HT-29 (cell line): ENCODE results near the gene RIN3. TPM values are rescaled to one million over a fixed set of nuclear protein-coding genes. Genes with fewer than 3 reads are reported as not detected.

ENCODE experiments used
- DNase-seq: peaks from one replicate; pipeline ENCODE4 v3.0.0-alpha.2; 2015; ENCODE audit warnings: low spot score
- total RNA-seq: library from RNA; depleted of rRNA; stranded (reverse); fragments of >200 nt; shearing (Covaris generic); gene quantifications from 2 replicates; pipeline ENCODE4 v1.2.3, GENCODE V29; 2014

The RIN3 gene
- total RNA-seq, 1 experiment from 2014 or later, result not detected

DNA sequence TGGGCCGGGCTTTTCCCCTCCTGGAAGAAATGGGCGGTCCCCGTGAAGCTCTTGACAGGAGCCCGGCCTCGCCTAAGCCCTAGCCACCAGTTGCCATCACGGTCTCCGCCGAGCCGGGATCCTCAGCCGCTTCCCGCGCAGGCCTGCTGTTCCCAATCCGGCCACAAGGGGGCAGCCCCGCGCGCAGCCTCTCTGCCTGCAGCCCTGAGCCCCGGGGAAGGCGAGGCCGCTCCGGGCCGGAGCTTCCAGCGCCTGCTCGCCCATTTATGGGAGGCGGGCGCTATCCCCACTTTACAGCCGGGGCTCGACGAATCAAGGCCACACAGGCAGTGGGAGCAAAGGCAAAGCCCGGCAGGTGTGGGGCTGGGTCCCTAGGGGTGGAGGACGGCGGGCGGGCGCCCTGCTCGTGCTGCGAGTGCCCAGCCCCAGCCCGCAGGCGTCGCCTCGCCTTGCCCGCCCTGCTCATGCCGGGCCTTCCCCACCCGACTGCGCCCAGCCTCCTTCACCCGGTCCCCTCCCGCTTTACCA lies 173.4 kb downstream of the RIN3 start:
- peak; percentile 71 for DNase-seq

GRCh38 chr14:92687681-92688433 lies 174.3 kb downstream of the RIN3 start:
- no peak for DNase-seq

- DNase-seq, result no peak
These were observed 175.1 kb downstream of the RIN3 start for GRCh38 chr14:92688434-92689375.

DNA sequence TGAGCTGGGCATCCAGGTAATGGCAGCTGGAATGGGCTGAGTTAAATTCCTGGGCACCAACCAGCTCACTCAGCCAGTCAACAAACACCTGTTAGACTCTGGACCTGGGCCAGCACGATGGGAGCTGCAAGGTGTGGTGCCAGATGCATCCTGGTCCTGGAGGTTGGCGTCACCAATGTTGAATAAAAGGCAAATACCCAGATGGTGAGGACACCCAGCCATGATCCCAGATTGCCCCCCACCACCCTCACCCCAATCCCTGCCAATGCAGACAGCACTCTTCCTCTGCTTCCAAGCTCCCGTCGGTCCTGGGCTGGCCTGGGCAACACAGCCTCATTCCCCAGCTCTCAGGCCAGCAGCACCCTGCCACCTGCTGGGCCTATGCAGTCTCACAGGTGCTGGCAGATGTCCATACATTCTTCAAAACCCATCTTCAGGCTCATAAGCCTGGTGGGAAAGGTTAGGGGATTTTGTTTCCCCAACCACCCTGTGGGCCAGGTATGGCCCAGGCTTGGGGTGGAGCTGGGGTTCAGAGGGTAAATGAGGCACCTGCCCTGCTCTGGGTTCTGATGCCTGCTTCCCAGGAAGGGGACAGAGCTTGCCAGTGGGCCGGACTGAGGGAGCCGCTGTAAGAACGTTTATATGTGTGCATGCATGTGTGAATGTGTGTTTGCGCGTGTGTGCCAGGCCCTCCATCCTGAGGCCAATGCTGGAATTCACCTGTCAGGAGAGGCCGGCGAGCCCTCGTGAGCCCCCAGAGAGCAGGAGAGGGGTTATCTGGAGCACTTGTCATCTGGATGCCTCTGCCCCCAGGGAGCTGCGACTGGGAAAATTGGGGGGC lies 176.8 kb downstream of the RIN3 start:
- DNase-seq, result peak; percentile 61

- DNase-seq, result peak; percentile 31
These were observed 179.2 kb downstream of the RIN3 start for GRCh38 chr14:92692822-92693226.

- DNase-seq, result no peak
These were observed 180.6 kb downstream of the RIN3 start for GRCh38 chr14:92693998-92694795.

GRCh38 chr14:92694807-92695206 lies 181.2 kb downstream of the RIN3 start:
- DNase-seq, result no peak

GRCh38 chr14:92695562-92695961 lies 182.0 kb downstream of the RIN3 start:
- no peak for DNase-seq

- no peak for DNase-seq
These were observed 182.8 kb downstream of the RIN3 start for GRCh38 chr14:92696366-92696765.

GRCh38 chr14:92698393-92698792 lies 184.8 kb downstream of the RIN3 start:
- no peak for DNase-seq

- no peak for DNase-seq
These were observed 188.2 kb downstream of the RIN3 start for GRCh38 chr14:92701826-92702225.

DNA sequence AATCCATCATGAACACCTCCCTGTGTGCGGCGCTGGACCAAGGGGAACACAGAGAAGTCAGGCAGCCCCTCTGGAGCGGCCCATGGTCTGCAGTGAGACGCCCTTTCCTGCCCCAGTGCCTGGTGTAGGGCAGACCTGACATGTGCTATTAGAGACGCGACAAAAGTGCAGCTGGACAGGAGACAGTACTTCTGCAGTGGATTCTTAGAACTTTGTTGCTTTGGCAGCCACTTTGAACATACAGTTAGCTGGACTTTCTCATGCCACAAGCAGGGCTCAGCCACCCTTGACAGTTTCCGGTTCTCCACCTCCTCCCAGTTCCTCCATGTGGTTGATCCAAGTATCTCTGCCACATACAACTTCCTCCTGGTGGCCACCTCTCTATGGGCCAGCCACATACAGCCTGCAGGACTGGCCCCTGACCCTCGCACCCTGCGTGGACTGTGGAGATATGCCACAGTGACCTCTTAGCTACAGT lies 188.9 kb downstream of the RIN3 start:
- no peak for DNase-seq

DNA sequence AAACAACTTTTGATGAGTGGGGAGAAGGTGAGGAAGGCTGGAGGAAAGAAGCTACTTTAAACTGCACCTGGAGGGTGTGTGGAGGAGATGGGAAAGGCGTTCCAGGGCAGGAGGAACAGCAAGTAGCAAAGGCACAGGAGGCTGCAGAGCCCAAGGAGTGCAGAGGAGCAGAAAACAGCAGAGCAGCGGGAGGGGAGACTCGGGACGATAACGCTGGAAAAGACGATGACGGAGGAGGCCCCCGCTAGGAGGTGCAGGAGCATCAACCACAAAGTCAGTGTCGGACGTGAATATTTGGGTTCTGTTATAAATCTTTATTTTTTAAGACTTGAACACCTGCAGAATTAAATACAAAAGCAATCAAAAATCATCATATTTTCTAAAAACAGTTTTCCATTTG lies 189.9 kb downstream of the RIN3 start:
- DNase-seq, result no peak

- no peak for DNase-seq
These were observed 190.6 kb downstream of the RIN3 start for GRCh38 chr14:92704036-92704804.

DNA sequence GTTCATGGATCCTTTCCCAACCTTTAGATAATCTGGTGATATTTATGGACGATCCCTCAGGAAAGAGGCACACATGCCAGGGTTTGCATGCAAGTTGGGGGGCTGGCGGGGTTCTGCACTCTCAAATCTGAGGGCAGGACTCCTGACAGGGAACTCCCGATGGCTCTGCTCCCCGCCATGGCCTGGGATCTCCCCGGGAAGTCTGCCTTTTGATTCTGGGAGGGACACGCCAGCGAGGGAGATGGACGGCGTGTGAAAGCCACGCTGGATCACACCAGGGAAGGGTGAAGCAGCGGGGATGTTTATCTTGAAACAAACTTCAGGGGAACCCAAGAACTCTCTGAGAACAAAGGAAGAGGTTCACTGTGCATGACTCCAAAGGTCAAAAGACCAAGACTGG lies 191.2 kb downstream of the RIN3 start:
- no peak for DNase-seq

DNA sequence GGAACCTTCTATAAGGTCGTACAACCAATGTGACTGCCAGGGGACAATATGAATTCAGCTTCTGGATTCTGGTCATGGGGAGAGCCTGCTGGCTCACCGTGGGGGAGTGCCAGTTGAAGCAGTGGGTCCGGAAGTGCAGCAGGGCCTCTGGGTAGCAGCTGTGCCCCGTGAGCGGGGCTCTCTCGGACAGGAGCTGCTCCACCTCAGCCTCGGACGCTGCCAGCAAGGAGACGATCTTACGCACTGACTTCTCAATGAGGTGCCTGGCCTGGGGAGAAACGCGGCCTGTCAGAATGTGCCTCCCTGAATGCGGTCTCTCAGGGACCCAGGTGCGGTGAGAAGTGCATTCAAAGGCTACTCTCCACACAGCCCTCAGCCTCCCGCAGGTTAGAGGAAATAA lies 192.8 kb downstream of the RIN3 start:
- no peak for DNase-seq

GRCh38 chr14:92709340-92710000 lies 195.9 kb downstream of the RIN3 start:
- no peak for DNase-seq

- no peak for DNase-seq
These were observed 196.4 kb downstream of the RIN3 start for GRCh38 chr14:92710001-92710341.

DNA sequence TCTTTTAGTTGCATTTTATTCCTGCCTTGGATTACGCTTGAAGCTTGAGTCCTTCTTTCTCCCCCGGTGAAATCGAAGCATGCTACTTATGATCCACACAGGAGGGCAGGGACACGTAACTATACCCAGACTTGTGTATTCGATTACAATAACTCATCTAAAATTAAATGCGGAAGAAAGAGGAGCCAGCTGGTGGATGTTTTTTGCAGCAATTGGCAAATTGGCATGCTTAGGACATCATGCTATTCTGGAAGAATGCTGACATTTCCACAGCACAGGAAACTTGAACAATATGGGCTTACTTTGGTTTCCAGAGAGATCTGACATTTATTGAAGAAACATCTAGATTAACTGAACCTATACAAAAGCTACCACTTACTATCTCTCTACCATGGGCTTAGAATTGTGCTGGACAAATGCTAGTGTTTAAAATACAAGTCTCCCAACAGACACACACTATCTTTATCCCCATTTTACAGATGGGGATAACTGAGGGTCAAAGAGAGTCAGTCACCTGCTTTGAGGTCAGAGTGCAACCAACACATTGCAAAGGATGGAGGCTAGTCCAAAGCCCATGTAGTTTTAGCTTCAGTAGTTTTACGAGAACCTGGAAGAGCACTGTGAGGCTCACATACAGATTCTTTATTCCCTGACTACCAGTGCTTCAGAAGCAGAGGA lies 198.5 kb downstream of the RIN3 start:
- DNase-seq, result no peak
